GM21737 (cell line): ENCODE measurements around the gene RAB30.

Experiments used
- ATAC-seq: cut with Tn5 transposase; IDR thresholded peaks from one replicate; pipeline ENCODE4 v1.9.1; 2021; ENCODE audit warnings: mild to moderate bottlenecking, moderate library complexity; ENCODE audit not compliant: unreplicated experiment

The RAB30 gene

GRCh38 chr11:83041126-83041525 lies 30.6 kb downstream of the RAB30 start:
- no peak for ATAC-seq

GRCh38 chr11:83039566-83039965 lies 32.1 kb downstream of the RAB30 start:
- no peak for ATAC-seq

- ATAC-seq, result no peak
These were observed 33.8 kb downstream of the RAB30 start for GRCh38 chr11:83037877-83038276.

- no peak for ATAC-seq
These were observed 35.0 kb downstream of the RAB30 start for GRCh38 chr11:83036701-83037100.

- ATAC-seq, result no peak
These were observed 36.4 kb downstream of the RAB30 start for GRCh38 chr11:83035070-83035854.

GRCh38 chr11:83034673-83035014 lies 37.1 kb downstream of the RAB30 start:
- no peak for ATAC-seq

- ATAC-seq, result no peak
These were observed 37.6 kb downstream of the RAB30 start for GRCh38 chr11:83033972-83034672.

- ATAC-seq, result no peak
These were observed 38.3 kb downstream of the RAB30 start for GRCh38 chr11:83033371-83033770.

GRCh38 chr11:83031127-83031526 lies 40.6 kb downstream of the RAB30 start:
- ATAC-seq, result no peak

- ATAC-seq, result no peak
These were observed 43.9 kb downstream of the RAB30 start for GRCh38 chr11:83027794-83028193.

GRCh38 chr11:83027289-83027688 lies 44.4 kb downstream of the RAB30 start:
- no peak for ATAC-seq

GRCh38 chr11:83026229-83026628 lies 45.5 kb downstream of the RAB30 start:
- ATAC-seq, result no peak

GRCh38 chr11:83025267-83025704 lies 46.4 kb downstream of the RAB30 start:
- no peak for ATAC-seq

GRCh38 chr11:83024270-83024854 lies 47.3 kb downstream of the RAB30 start:
- no peak for ATAC-seq

- no peak for ATAC-seq
These were observed 48.3 kb downstream of the RAB30 start for GRCh38 chr11:83023410-83023809.

GRCh38 chr11:83021780-83022125 lies 49.9 kb downstream of the RAB30 start:
- ATAC-seq, result no peak

GRCh38 chr11:83020942-83021779 lies 50.5 kb downstream of the RAB30 start:
- no peak for ATAC-seq

GRCh38 chr11:83019888-83020579 lies 51.7 kb downstream of the RAB30 start:
- no peak for ATAC-seq

GRCh38 chr11:83014951-83015350 lies 56.7 kb downstream of the RAB30 start:
- no peak for ATAC-seq

GRCh38 chr11:83012168-83013067 lies 59.3 kb downstream of the RAB30 start:
- no peak for ATAC-seq
